Thymus (tissue), 11 donors: ENCODE results near the gene PAAF1. TPM values are rescaled to one million over a fixed set of nuclear protein-coding genes. Genes with fewer than 3 reads are reported as not detected.

ENCODE experiments used
- DNase-seq, 9 donors: peaks; one replicate each; pipeline ENCODE4 v3.0.0-alpha.2; 2013; ENCODE audit warnings: low spot score in 9 of 9, low read depth in 6 of 9, missing footprints in 1 of 9
- H3K27ac ChIP-seq, 2 donors: one replicate each; pipeline ENCODE4 v1.5.1; 2013; ENCODE audit warnings: control low read depth in 1 of 2, low read depth in 1 of 2, low read length in 1 of 2, mild to moderate bottlenecking in 1 of 2, moderate library complexity in 1 of 2
- H3K27me3 ChIP-seq, 2 donors: one replicate each; pipeline ENCODE4 v1.5.1; 2013; ENCODE audit warnings: low read length in 1 of 2; ENCODE audit not compliant: control insufficient read depth in 2 of 2, insufficient read depth in 1 of 2
- H3K36me3 ChIP-seq, 2 donors: one replicate each; pipeline ENCODE4 v1.5.1; 2013; ENCODE audit warnings: low read length in 1 of 2, mild to moderate bottlenecking in 1 of 2, moderate library complexity in 1 of 2; ENCODE audit not compliant: control insufficient read depth in 2 of 2, insufficient read depth in 2 of 2
- H3K4me1 ChIP-seq, 2 donors: one replicate each; pipeline ENCODE4 v1.5.1; 2013; ENCODE audit warnings: low read length in 2 of 2; ENCODE audit not compliant: control insufficient read depth in 2 of 2, insufficient read depth in 2 of 2
- H3K4me3 ChIP-seq, 2 donors: one replicate each; pipeline ENCODE4 v1.5.1; 2013; ENCODE audit warnings: low read length in 2 of 2, control low read depth in 1 of 2, mild to moderate bottlenecking in 1 of 2
- H3K9me3 ChIP-seq, 2 donors: one replicate each; pipeline ENCODE4 v1.5.1; 2013; ENCODE audit warnings: low read length in 1 of 2, mild to moderate bottlenecking in 1 of 2; ENCODE audit not compliant: control insufficient read depth in 2 of 2, insufficient read depth in 1 of 2
- WGBS: extraction: QIAGEN DNeasy Blood & Tissue Kit; methylation state at CpG from one replicate; pipeline ENCODE4 v1.1.7; 2013; 5-methylcytosine and 5-hydroxymethylcytosine counted together
- polyA plus RNA-seq: library from polyadenylated mRNA; stranded (reverse); fragments of 200-250 nt; gene quantifications from one replicate; pipeline ENCODE4 v1.2.3, GENCODE V29; 2013
- total RNA-seq: library from RNA; stranded (reverse); fragments of 120-200 nt; gene quantifications from one replicate; pipeline ENCODE4 v1.2.4, GENCODE V29; 2013
- donor health status: healthy.

The PAAF1 gene
- total and polyA plus RNA-seq, 2 donors, result 9.5 to 24.7 TPM

DNA sequence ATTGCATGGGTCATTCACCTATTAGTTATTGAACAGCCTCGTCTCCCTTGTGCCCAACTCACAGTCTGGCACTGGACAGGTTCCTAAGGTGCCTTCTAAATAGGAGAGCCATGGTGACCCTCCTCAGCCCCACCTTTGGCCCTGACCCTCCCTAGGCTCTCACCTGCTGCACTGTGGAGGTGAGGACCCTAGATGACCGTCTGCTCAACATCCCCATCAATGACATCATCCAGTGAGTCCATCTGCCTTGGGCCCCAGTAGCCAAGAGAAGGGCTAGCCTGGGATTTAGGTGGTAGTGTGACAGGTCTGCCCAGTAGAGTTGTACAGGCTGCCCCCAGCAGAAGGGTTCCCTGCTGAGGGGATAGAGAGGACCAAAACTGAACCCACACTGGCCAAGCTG is 92.3 kb downstream of the PAAF1 start:
- no peak overlapping the region for H3K27ac ChIP-seq
- peaks cover 19 to 44% of the 10 kb centered on the region in 2 donors for H3K4me1 ChIP-seq
- H3K9me3 ChIP-seq, result peaks cover 0 to under 1% of the 10 kb centered on the region in 2 donors
- peaks cover 4 to 8% of the 10 kb centered on the region in 2 donors for H3K36me3 ChIP-seq
- no peak overlapping the region for H3K4me3 ChIP-seq
- DNase-seq, result no peak
- H3K27me3 ChIP-seq, result no peaks in the 10 kb centered on the region
- 91% methylated on average over 2 of the region's 2 CpGs for WGBS

DNA sequence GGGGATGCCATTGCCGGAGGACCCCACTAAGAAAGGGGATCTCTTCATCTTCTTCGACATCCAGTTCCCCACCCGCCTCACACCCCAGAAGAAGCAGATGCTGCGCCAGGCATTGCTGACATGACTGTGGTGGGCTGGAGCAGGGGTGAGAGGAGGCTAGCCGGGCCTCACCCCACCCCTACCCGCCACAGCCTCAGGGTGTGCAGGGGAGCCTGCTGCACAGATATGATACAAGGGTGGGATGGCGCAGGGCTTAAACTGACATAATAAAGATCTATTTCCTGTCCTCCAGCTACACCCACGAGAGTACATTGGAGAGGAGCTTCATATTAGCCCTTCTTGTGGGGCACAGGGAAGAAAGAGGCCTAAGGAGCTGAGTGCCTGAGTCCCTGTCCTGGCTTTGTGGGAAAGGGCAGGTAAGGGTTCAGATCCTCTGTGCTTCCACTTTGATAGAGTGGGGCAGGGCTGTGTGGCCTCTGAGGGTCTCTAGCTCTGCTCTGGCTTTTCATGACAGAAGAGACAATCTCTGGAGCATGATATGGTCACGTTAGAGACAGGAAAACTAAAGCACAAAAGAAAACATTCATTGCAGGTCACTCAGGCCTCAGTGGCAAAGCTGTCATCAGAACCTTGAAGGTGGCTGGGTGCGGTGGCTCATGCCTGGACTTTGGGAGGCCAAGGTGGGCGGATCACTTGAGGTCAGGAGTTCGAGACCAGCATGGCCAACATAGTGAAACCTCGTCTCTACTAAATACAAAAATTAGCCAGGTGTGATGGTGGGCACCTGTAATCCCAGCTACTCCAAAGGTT is 93.4 kb downstream of the PAAF1 start:
- 86% methylated on average over 13 of the region's 13 CpGs for WGBS
- DNase-seq, result peak in 1 of 9 donors; percentile 65
- H3K27me3 ChIP-seq, result no peaks in the 10 kb centered on the region
- H3K9me3 ChIP-seq, result peaks cover 0 to 3% of the 10 kb centered on the region in 2 donors
- peaks cover 26 to 50% of the 10 kb centered on the region in 2 donors for H3K4me1 ChIP-seq
- H3K4me3 ChIP-seq, result no peak overlapping the region
- H3K36me3 ChIP-seq, result peaks cover 15 to 19% of the 10 kb centered on the region in 2 donors
- H3K27ac ChIP-seq, result peak overlapping the region; percentile 46 to 62

- WGBS, result 97% methylated on average over 6 of the region's 6 CpGs
- H3K9me3 ChIP-seq, result peaks cover 1 to 3% of the 10 kb centered on the region in 2 donors
- DNase-seq, result peak in 1 of 9 donors; percentile 34
- H3K36me3 ChIP-seq, result peaks cover 25 to 29% of the 10 kb centered on the region in 2 donors
- H3K27me3 ChIP-seq, result no peaks in the 10 kb centered on the region
- H3K4me1 ChIP-seq, result peaks cover 31 to 57% of the 10 kb centered on the region in 2 donors
- H3K4me3 ChIP-seq, result no peak overlapping the region
- peak overlapping the region; percentile 9 to 14 for H3K27ac ChIP-seq
Observed at GRCh38 chr11:73971175-73971719, 94.4 kb downstream of the PAAF1 start.

DNA sequence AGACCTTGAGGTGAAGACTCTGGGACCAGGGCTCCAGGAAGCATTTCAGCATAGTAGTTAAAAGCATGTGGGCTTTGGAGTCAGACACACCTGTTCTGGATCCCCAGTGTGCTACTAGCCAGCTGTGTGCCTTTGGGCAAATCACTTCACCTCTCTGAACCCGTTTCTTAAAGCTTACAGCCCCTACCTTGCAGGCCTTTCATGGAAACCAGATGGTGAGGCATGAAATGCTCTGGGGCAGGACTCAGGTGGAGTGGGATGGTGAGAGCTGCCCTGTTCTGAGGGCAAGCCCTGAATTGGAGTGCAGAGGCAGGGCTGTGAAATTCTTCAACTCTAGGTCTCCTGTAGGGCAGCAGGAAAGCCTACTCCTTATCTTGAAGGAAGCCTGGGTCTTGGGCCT is 95.4 kb downstream of the PAAF1 start:
- H3K4me1 ChIP-seq, result peaks cover 38 to 64% of the 10 kb centered on the region in 2 donors
- H3K27ac ChIP-seq, result peak overlapping the region; percentile 49 to 62
- H3K27me3 ChIP-seq, result no peaks in the 10 kb centered on the region
- DNase-seq, result peak in 1 of 9 donors; percentile 43
- H3K9me3 ChIP-seq, result peaks cover 1 to 3% of the 10 kb centered on the region in 2 donors
- 38% methylated on average over 1 of the region's 1 CpG for WGBS
- peaks cover 35 to 38% of the 10 kb centered on the region in 2 donors for H3K36me3 ChIP-seq
- H3K4me3 ChIP-seq, result no peak overlapping the region

DNA sequence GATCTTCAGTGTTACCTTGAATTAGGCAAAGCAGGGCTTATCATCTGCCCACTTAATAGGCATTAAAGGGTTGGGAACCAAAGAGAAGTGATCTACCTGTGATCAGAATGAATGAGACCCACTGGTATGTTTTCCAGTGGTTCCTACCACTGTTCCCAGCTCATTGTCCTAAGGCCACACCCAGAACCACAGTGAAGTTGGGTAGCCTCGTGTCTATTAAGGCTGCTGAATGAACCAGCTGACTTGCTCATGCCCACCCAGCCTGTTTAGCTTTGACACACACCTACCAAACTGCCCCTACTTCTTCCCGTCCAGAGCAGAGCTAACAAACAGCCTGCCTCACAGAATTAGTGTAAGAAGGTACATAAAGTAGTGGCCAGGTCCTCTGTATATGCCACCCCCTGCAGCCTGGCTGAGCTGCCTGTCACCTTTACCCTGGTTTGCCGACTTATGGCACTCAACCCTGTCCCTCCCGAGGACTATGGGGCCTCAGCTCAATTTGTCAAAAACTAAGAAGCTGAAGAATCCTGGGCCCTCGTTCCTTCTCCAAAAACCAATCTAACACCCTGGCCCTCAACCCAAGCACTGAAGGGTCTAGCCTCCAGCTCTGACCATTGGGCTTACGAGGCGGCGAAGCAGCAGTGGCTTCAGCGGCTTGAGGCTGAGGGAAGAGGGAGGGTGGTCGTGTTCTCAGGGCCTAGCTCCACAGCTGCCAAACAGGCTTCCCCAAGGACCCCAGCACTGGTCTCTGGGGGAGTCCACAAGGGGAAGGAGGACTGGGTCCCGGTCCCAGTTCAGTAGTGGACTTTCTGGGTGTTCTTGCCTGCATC is 96.0 kb downstream of the PAAF1 start:
- WGBS, result 95% methylated on average over 11 of the region's 11 CpGs
- Histone ChIP-seq H3K27me3 (no peaks in the 10 kb centered on the region), H3K27ac (peak overlapping the region; percentile 74 to 81), H3K4me3 (no peak overlapping the region), H3K36me3 (peaks cover 41 to 45% of the 10 kb centered on the region in 2 donors), H3K9me3 (peaks cover 1 to 3% of the 10 kb centered on the region in 2 donors), H3K4me1 (peaks cover 42 to 71% of the 10 kb centered on the region in 2 donors)
- DNase-seq, result no peak

DNA sequence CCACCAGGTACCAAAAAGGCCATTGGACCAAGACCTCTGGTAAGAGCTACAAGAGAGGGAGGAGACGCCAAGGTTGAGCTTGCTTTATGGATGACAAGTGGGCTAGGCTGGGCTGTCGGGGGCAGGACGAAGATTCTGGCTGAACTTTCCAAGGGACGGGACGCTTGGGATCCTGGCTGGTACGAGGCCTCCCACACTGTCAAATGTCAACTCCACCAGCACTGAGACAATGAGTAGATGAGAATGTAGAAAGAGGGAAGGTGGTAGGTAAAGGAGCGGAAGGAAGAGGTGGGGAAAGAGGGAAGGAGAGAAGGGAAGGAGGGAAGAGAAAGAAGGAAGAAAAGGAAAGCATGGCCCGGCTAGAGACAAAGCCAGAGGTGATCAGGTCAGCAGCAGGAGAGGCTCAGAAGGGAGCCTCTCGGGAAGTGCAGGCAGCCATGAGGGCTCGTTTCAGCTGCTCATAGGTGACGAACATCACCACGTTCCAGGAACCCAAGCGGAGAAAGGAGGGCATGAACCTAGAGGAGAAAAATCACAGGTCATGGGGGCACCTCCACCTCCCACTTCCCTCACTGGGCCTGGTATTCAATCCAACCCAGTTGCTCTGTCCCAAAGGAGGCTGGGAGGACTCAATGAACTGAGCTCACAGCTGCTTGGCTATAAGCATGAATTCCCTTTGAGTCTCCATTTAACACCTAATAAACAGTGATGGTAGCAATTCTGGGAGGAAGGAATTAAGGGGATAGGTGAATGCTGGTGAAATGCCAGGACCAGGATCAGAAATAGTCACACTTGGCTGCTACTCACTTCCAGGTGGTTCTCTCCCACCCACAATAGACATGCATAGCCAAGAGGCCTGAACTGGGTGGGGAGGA is 98.0 kb downstream of the PAAF1 start:
- H3K27ac ChIP-seq, result peak overlapping the region; percentile 81 to 82
- WGBS, result 98% methylated on average over 13 of the region's 13 CpGs
- no peak for DNase-seq
- H3K4me3 ChIP-seq, result no peak overlapping the region
- H3K36me3 ChIP-seq, result peaks cover 54 to 65% of the 10 kb centered on the region in 2 donors
- H3K27me3 ChIP-seq, result no peaks in the 10 kb centered on the region
- peaks cover 60 to 86% of the 10 kb centered on the region in 2 donors for H3K4me1 ChIP-seq
- peaks cover 1 to 3% of the 10 kb centered on the region in 2 donors for H3K9me3 ChIP-seq

- Histone ChIP-seq H3K36me3 (peaks cover 54 to 67% of the 10 kb centered on the region in 2 donors), H3K4me3 (no peak overlapping the region), H3K4me1 (peaks cover 56 to 86% of the 10 kb centered on the region in 2 donors), H3K27me3 (no peaks in the 10 kb centered on the region), H3K27ac (peak overlapping the region in 1 of 2 donors; percentile 71), H3K9me3 (peaks cover 1 to 3% of the 10 kb centered on the region in 2 donors)
- DNase-seq, result no peak
- WGBS, result 98% methylated on average over 6 of the region's 6 CpGs
Observed at GRCh38 chr11:73975479-73975757, 98.6 kb downstream of the PAAF1 start.

DNA sequence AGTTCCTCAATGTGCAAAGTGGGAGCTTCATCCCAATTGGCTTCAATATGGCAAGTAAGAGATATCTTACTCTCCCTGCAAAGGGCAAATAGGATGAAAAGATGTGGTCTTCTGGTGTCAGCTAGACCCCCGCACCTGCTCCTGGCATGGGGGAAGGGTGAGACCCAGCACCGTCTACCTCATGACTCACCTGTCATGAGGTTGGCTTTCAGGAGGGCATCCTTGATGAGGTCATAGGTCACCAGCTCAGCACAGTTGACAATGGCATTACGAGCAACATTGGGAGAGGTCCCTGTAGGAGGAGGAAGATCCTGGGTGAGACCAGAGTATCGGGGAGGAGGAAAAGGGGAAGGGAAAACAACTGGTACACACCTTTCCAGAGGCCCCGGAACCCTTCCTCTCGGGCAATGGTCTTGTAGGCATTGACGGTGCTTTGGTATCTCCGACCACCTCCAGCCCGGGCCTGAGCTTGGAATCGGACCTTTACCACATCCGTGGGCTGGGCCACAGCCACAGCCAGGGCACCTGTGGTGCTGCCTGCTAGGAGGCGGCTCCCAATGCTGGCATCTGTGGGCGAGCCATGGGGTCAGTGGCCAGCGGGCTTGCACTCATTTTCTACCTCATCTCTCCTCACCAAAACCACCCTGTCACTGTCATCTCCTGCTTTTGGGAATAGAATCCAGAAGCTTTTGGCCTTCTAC is 99.8 kb downstream of the PAAF1 start:
- Histone ChIP-seq H3K4me1 (peaks cover 63 to 92% of the 10 kb centered on the region in 2 donors), H3K4me3 (no peak overlapping the region), H3K36me3 (peaks cover 65 to 77% of the 10 kb centered on the region in 2 donors), H3K27ac (peak overlapping the region; percentile 27 to 54), H3K27me3 (no peaks in the 10 kb centered on the region), H3K9me3 (peaks cover 1 to 3% of the 10 kb centered on the region in 2 donors)
- WGBS, result 95% methylated on average over 14 of the region's 14 CpGs
- DNase-seq, result no peak
